OCI-LY7 (cell line): Measurements from ENCODE around the gene DNM2. TPM values are rescaled to one million over a fixed set of nuclear protein-coding genes. Genes with fewer than 3 reads are reported as not detected.

Experiments used
- BruUV-seq: library from RNA; stranded (reverse); fragments of 400-500 nt; replicated peaks from 2 replicates; lab custom pipeline; 2021; lab: Mats Ljungman, UMichigan
- CTCF ChIA-PET: fragments of 300-600 bp; sonication (Branson Sonifier 250); formaldehyde crosslinking; loops from one replicate; lab custom pipeline; 2022; ENCODE audit warnings: antibody characterized with exemption; ENCODE audit not compliant: unreplicated experiment; lab: Charles Lee
- POLR2A ChIA-PET: fragments of 300-600 bp; sonication (Branson Sonifier 250); formaldehyde crosslinking; loops from one replicate; lab custom pipeline; 2022; ENCODE audit warnings: antibody characterized with exemption; lab: Charles Lee
- DNase-seq: peaks from one replicate; pipeline ENCODE4 v3.0.0-alpha.2; 2015; ENCODE audit warnings: low spot score
- H2AFZ ChIP-seq: fragments of 200-600 bp; sonication (generic), shearing (Covaris generic); 2 replicates; pipeline ENCODE4 v1.6.1; 2014; ENCODE audit warnings: mild to moderate bottlenecking, antibody characterized with exemption, low read length, moderate library complexity
- H3K27ac ChIP-seq: fragments of 200-600 bp; sonication (generic); 2 replicates; pipeline ENCODE4 v1.5.1; 2014; ENCODE audit warnings: mixed run types, low read depth, mild to moderate bottlenecking, moderate library complexity, low read length, inconsistent platforms; ENCODE audit not compliant: poor library complexity, severe bottlenecking
- H3K36me3 ChIP-seq: fragments of 200-600 bp; sonication (generic); 2 replicates; pipeline ENCODE4 v1.6.1; 2014; ENCODE audit warnings: mild to moderate bottlenecking, antibody characterized with exemption, low read length, moderate library complexity, mixed read lengths; ENCODE audit not compliant: insufficient read depth
- H3K4me1 ChIP-seq: fragments of 200-600 bp; sonication (generic); 2 replicates; pipeline ENCODE4 v1.5.1; 2014; ENCODE audit warnings: mild to moderate bottlenecking, low read length; ENCODE audit not compliant: insufficient read depth, poor library complexity, severe bottlenecking
- H3K4me2 ChIP-seq: fragments of 200-600 bp; sonication (generic); 2 replicates; pipeline ENCODE4 v1.6.1; 2014; ENCODE audit warnings: mild to moderate bottlenecking, low read length
- H3K4me3 ChIP-seq: fragments of 200-600 bp; sonication (generic); 2 replicates; pipeline ENCODE4 v1.5.1; 2014; ENCODE audit warnings: mild to moderate bottlenecking, low read depth, low read length; ENCODE audit not compliant: poor library complexity, severe bottlenecking
- H3K79me2 ChIP-seq: fragments of 200-600 bp; sonication (generic); 2 replicates; pipeline ENCODE4 v1.6.1; 2016; ENCODE audit warnings: low read depth, mild to moderate bottlenecking, low read length, moderate library complexity, mixed read lengths; ENCODE audit not compliant: insufficient read depth
- H3K9me2 ChIP-seq: fragments of 200-600 bp; sonication (generic); 2 replicates; pipeline ENCODE4 v1.6.1; 2016; ENCODE audit warnings: mild to moderate bottlenecking, low read length, mixed read lengths; ENCODE audit not compliant: insufficient read depth
- H3K9me3 ChIP-seq: fragments of 200-600 bp; sonication (generic); 2 replicates; pipeline ENCODE4 v1.6.1; 2014; ENCODE audit warnings: mild to moderate bottlenecking, mixed run types, low read length, mixed read lengths
- H4K20me1 ChIP-seq: fragments of 200-600 bp; sonication (generic); 2 replicates; pipeline ENCODE4 v1.6.1; 2014; ENCODE audit warnings: mild to moderate bottlenecking, antibody characterized with exemption, low read length, moderate library complexity, mixed read lengths; ENCODE audit not compliant: insufficient read depth
- CTCF ChIP-seq: fragments of 200-600 bp; sonication (generic); conservative IDR thresholded peaks from 2 replicates; pipeline ENCODE4 v1.5.1; 2014; ENCODE audit warnings: mild to moderate bottlenecking, antibody characterized with exemption, low read length, moderate library complexity, mixed read lengths
- EZH2phosphoT487 ChIP-seq: fragments of 200-600 bp; sonication (generic); IDR thresholded peaks from 2 replicates; pipeline ENCODE4 v1.6.1; 2018; ENCODE audit warnings: low read depth, borderline replicate concordance, mild to moderate bottlenecking, mixed run types, antibody characterized with exemption, low read length, moderate library complexity, mixed read lengths
- intact Hi-C: fragments of 100-400 bp; cut with micrococcal nuclease; formaldehyde crosslinking; loops from one replicate; pipeline ENCODE4 v1.10.0; 2022; ENCODE audit not compliant: unreplicated experiment
- total RNA-seq, 2 experiments: library from RNA; depleted of rRNA in 1 of 2; stranded (reverse); fragments of >200 nt in 1 of 2; shearing (Covaris generic) in 1 of 2; gene quantifications; 2 replicates each; pipeline ENCODE4 v1.2.3, GENCODE V29; 2014 to 2022

The DNM2 gene
- total RNA-seq, 2 experiments from 2014 or later, result 139 to 165 TPM

GRCh38 chr19:10683064-10683426 lies 34.8 kb upstream of the DNM2 start:
- CTCF ChIA-PET, result no interaction called here
- H3K4me2 ChIP-seq, result no peak overlapping the region
- POLR2A ChIA-PET, result interaction anchor here (0.6 kb wide), 1 partner anchor 171 kb away, joined by 5 read pairs; no protein-coding TSS in a partner anchor
- TF ChIP-seq CTCF, result no peak
- no peak for TF ChIP-seq EZH2phosphoT487
- no TSS peak for BruUV-seq
- intact Hi-C loops, result no loop called here
- no peak overlapping the region for H3K27ac ChIP-seq
- peaks cover 9% of the 10 kb centered on the region; the same call in 1 of the 2 replicates for H3K79me2 ChIP-seq
- no peak overlapping the region for H3K4me3 ChIP-seq
- DNase-seq, result no peak
- H3K36me3 ChIP-seq, result peaks cover 99% of the 10 kb centered on the region
- H3K9me3 ChIP-seq, result no peaks in the 10 kb centered on the region
- no peaks in the 10 kb centered on the region for H3K9me2 ChIP-seq
- H2AFZ ChIP-seq, result no peak overlapping the region
- H3K4me1 ChIP-seq, result no peaks in the 10 kb centered on the region
- peaks cover 4% of the 10 kb centered on the region; the same call in 1 of the 2 replicates for H4K20me1 ChIP-seq

GRCh38 chr19:10683582-10683981 lies 34.3 kb upstream of the DNM2 start:
- ChIA-PET CTCF (no interaction called here), POLR2A (interaction anchor here (0.6 kb wide), 1 partner anchor 171 kb away, joined by 5 read pairs; no protein-coding TSS in a partner anchor)
- Histone ChIP-seq H3K4me1 (no peaks in the 10 kb centered on the region), H3K4me3 (no peak overlapping the region), H3K27ac (no peak overlapping the region), H3K4me2 (no peak overlapping the region), H4K20me1 (no peaks in the 10 kb centered on the region), H2AFZ (no peak overlapping the region), H3K9me3 (no peaks in the 10 kb centered on the region), H3K9me2 (no peaks in the 10 kb centered on the region), H3K79me2 (peaks cover 5% of the 10 kb centered on the region; the same call in 1 of the 2 replicates), H3K36me3 (peaks cover 99% of the 10 kb centered on the region)
- intact Hi-C loops, result no loop called here
- BruUV-seq, result no TSS peak
- no peak for DNase-seq
- TF ChIP-seq EZH2phosphoT487, result no peak
- TF ChIP-seq CTCF, result no peak

- CTCF ChIA-PET, result no interaction called here
- no peak for DNase-seq
- peaks cover 99% of the 10 kb centered on the region for H3K36me3 ChIP-seq
- H3K4me3 ChIP-seq, result no peak overlapping the region
- peaks cover 5% of the 10 kb centered on the region; the same call in 1 of the 2 replicates for H3K79me2 ChIP-seq
- no peak overlapping the region for H2AFZ ChIP-seq
- H3K4me2 ChIP-seq, result no peak overlapping the region
- no peaks in the 10 kb centered on the region for H3K4me1 ChIP-seq
- POLR2A ChIA-PET, result no interaction called here
- H3K9me3 ChIP-seq, result no peaks in the 10 kb centered on the region
- no peak for TF ChIP-seq EZH2phosphoT487
- no peak overlapping the region for H3K27ac ChIP-seq
- intact Hi-C loops, result no loop called here
- no TSS peak for BruUV-seq
- peaks cover 8% of the 10 kb centered on the region; the same call in 1 of the 2 replicates for H4K20me1 ChIP-seq
- H3K9me2 ChIP-seq, result no peaks in the 10 kb centered on the region
Observed at GRCh38 chr19:10685210-10685609, 32.7 kb upstream of the DNM2 start.
